Endothelial cell of umbilical vein (primary cell): Measurements from ENCODE around the gene DGAT2. TPM values are rescaled to one million over a fixed set of nuclear protein-coding genes. Genes with fewer than 3 reads are reported as not detected.

Source experiments
- BruUV-seq: library from RNA; stranded (reverse); fragments of 400-500 nt; replicated peaks from 2 replicates; lab custom pipeline; 2021; lab: Mats Ljungman, UMichigan
- CTCF ChIA-PET: fragments of 300-600, 350-600 bp; sonication (Branson Sonifier 250); formaldehyde crosslinking; loops from one replicate; lab custom pipeline; 2021; ENCODE audit warnings: antibody characterized with exemption, inconsistent platforms; lab: Charles Lee
- POLR2A ChIA-PET: fragments of 300-600, 350-600 bp; sonication (Branson Sonifier 250); formaldehyde crosslinking; loops from one replicate; lab custom pipeline; 2021; ENCODE audit warnings: antibody characterized with exemption, inconsistent platforms; lab: Charles Lee
- DNase-seq: peaks from one replicate; pipeline ENCODE4 v3.0.0-alpha.2; 2011; ENCODE audit warnings: low read depth, low spot score
- FAIRE-seq: peaks from 2 replicates; lab custom pipeline; 2011; peaks lifted over from hg19 to GRCh38; lab: Jason Lieb, UNC
- H2AFZ ChIP-seq: 2 replicates; pipeline ENCODE4 v1.6.0; 2012; ENCODE audit warnings: low read depth, low read length, control low read depth, inconsistent platforms
- H3K27ac ChIP-seq: 2 replicates; pipeline ENCODE4 v1.5.1; 2011; ENCODE audit warnings: low read depth, mild to moderate bottlenecking, control low read depth, low read length, moderate library complexity; ENCODE audit not compliant: insufficient read depth
- H3K27me3 ChIP-seq, 2 experiments: 2 replicates each; pipeline versions ENCODE4 v1.6.0 to v1.6.1; 2011; ENCODE audit warnings: low read length in 2 of 2, mixed read lengths in 1 of 2; ENCODE audit not compliant: control insufficient read depth in 2 of 2, insufficient read depth in 2 of 2
- H3K36me3 ChIP-seq, 2 experiments: 2 replicates in 1 of 2; 3 replicates in 1 of 2; pipeline ENCODE4 v1.5.1; 2011; ENCODE audit warnings: low read length in 2 of 2, mild to moderate bottlenecking in 1 of 2, moderate library complexity in 1 of 2; ENCODE audit not compliant: control insufficient read depth in 2 of 2, insufficient read depth in 2 of 2; ENCODE audit errors: extremely low read depth in 1 of 2
- H3K4me1 ChIP-seq: 3 replicates; pipeline ENCODE4 v1.5.1; 2011; ENCODE audit warnings: mild to moderate bottlenecking, low read length; ENCODE audit not compliant: control insufficient read depth, insufficient read depth; ENCODE audit errors: extremely low read depth
- H3K4me2 ChIP-seq: 2 replicates; pipeline ENCODE4 v1.6.1; 2011; ENCODE audit warnings: low read length, control low read depth, mixed read lengths; ENCODE audit not compliant: insufficient read depth
- H3K4me3 ChIP-seq, 3 experiments: fragments of 200-600 bp in 1 of 3; sonication (generic), shearing (Covaris generic) in 1 of 3; replicated peaks in 1 of 3; 2 replicates each; pipeline ENCODE4 v1.5.1; 2011 to 2016; ENCODE audit warnings: control low read depth in 3 of 3, low read length in 3 of 3, mild to moderate bottlenecking in 2 of 3, inconsistent platforms in 1 of 3, low read depth in 1 of 3, moderate library complexity in 1 of 3; ENCODE audit not compliant: insufficient read depth in 1 of 3
- H3K79me2 ChIP-seq: 2 replicates; pipeline ENCODE4 v1.6.0; 2012; ENCODE audit warnings: low read length, inconsistent platforms; ENCODE audit not compliant: control insufficient read depth, insufficient read depth
- H3K9ac ChIP-seq: replicated peaks from 2 replicates; pipeline ENCODE3; 2011; ENCODE audit warnings: low read length, control low read depth; ENCODE audit not compliant: insufficient read depth; ENCODE audit errors: extremely low read depth
- H3K9me1 ChIP-seq: replicated peaks from 3 replicates; pipeline ENCODE4 v1.6.0; 2011; ENCODE audit warnings: mild to moderate bottlenecking, low read length; ENCODE audit not compliant: control insufficient read depth, insufficient read depth; ENCODE audit errors: extremely low read depth
- H3K9me3 ChIP-seq: replicated peaks from 2 replicates; pipeline ENCODE4 v1.5.1; 2012; ENCODE audit warnings: low read length, inconsistent platforms; ENCODE audit not compliant: control insufficient read depth, insufficient read depth
- H4K20me1 ChIP-seq: replicated peaks from 2 replicates; pipeline ENCODE3; 2011; ENCODE audit warnings: mild to moderate bottlenecking, low read length; ENCODE audit not compliant: control insufficient read depth, insufficient read depth; ENCODE audit errors: extremely low read depth
- EZH2 ChIP-seq: IDR thresholded peaks from 2 replicates; pipeline ENCODE4 v1.6.1; 2012; ENCODE audit warnings: borderline replicate concordance, low read depth, mild to moderate bottlenecking, moderate library complexity, low read length, inconsistent platforms; ENCODE audit not compliant: severe bottlenecking
- FOS ChIP-seq: IDR thresholded peaks from 2 replicates; pipeline ENCODE4 v1.6.1; 2011; ENCODE audit warnings: mild to moderate bottlenecking, low read length, moderate library complexity, borderline replicate concordance; ENCODE audit not compliant: insufficient read depth
- GATA2 ChIP-seq: IDR thresholded peaks from 2 replicates; pipeline ENCODE4 v1.7.0; 2011; ENCODE audit warnings: low read depth, mild to moderate bottlenecking, moderate library complexity, mixed read lengths, low read length; ENCODE audit not compliant: insufficient read length, insufficient read depth
- JUN ChIP-seq: IDR thresholded peaks from 2 replicates; pipeline ENCODE4 v1.6.1; 2011; ENCODE audit warnings: borderline replicate concordance, low read depth; ENCODE audit not compliant: insufficient read length, insufficient read depth
- MYC ChIP-seq: IDR thresholded peaks from one replicate; pipeline ENCODE4 v1.6.1; 2011; ENCODE audit warnings: mild to moderate bottlenecking, low read depth, low read length
- POLR2A ChIP-seq: IDR thresholded peaks from 2 replicates; pipeline ENCODE4 v1.6.1; 2012; ENCODE audit warnings: low read depth, mild to moderate bottlenecking, control low read depth, low read length
- POLR2AphosphoS5 ChIP-seq: IDR thresholded peaks from 2 replicates; pipeline ENCODE4 v1.6.1; 2012; ENCODE audit warnings: low read depth, mild to moderate bottlenecking, control low read depth, low read length, moderate library complexity; ENCODE audit not compliant: insufficient read depth
- dilution Hi-C: fragments of 300-500 bp; cut with MboI; formaldehyde crosslinking; loops from one replicate; pipeline ENCODE4 v1.15.0; 2019; ENCODE audit warnings: low sequenced_read_pairs; ENCODE audit not compliant: extremely low pct_ligation_motif_present
- intact Hi-C: fragments of 100-400 bp; cut with micrococcal nuclease; formaldehyde crosslinking; loops from one replicate; pipeline ENCODE4 v1.10.0; 2022
- polyA plus RNA-seq, 4 experiments: library from polyadenylated mRNA; depleted of rRNA in 3 of 4; stranded (reverse) in 3 of 4; unstranded in 1 of 4; fragments of >200 nt; gene quantifications; 2 replicates each; pipeline versions ENCODE4 v1.2.1 to v1.2.3, GENCODE V29; 2011 to 2012; ENCODE audit warnings: missing spikeins in 1 of 4
- total RNA-seq: library from RNA; stranded (reverse); gene quantifications from 2 replicates; pipeline ENCODE4 v1.2.3, GENCODE V29; 2021
- TF ChIP-seq, protein P1 (sequence below), 2 donors: IDR thresholded peaks; 1 replicate in 1 of 2; 2 replicates in 1 of 2; pipeline ENCODE4 v1.5.1; 2011; ENCODE audit warnings: low read length in 2 of 2, mild to moderate bottlenecking in 2 of 2, moderate library complexity in 2 of 2, control low read depth in 1 of 2, inconsistent platforms in 1 of 2, low read depth in 1 of 2; ENCODE audit not compliant: insufficient read depth in 1 of 2; ENCODE audit errors: extremely low read depth in 1 of 2
- TF ChIP-seq, protein P2 (sequence below): IDR thresholded peaks from 2 replicates; pipeline ENCODE4 v1.6.1; 2011; ENCODE audit not compliant: insufficient read depth, insufficient read length

The DGAT2 gene
- total and polyA plus RNA-seq, 2 donors (not counting 3 experiments of a cell fraction or from before 2014, with no cell fraction given): 0.55 to 0.79 TPM

DNA sequence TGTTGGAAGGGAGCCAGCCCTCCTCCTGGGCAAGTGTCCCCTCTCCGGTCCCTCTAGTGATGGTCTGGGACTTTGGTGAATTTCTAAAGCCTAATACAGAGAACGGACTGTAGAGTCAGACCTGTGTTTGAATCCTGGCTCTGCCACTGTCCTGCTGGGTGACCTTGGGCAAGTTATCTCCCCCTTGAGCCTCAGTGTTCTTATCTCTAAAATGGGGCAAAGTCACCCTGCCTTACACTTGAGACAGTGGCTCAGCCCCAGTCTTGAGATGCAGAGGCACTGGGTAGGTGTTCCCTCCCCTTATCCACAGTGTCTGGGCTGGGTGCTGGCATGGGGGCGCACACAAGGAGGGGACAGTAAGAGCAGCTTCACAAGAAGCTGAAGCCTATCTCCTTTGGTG, 20.9 kb downstream of the DGAT2 start:
- Histone ChIP-seq H3K9ac (no peak overlapping the region), H3K27me3 (no peaks in the 10 kb centered on the region)
- BruUV-seq: no TSS peak

More for the DNA sequence above, 20.9 kb downstream of the DGAT2 start:
- ChIA-PET CTCF (interaction anchor here (1.8 to 3.8 kb wide), 2 partner anchors 13 to 84 kb away, joined by 6 to 13 read pairs; no protein-coding TSS in a partner anchor), POLR2A (no interaction called here)
- Histone ChIP-seq H3K9me1 (no peaks in the 10 kb centered on the region), H3K9me3 (no peaks in the 10 kb centered on the region), H3K79me2 (no peaks in the 10 kb centered on the region), H3K4me2 (no peak overlapping the region), H4K20me1 (no peaks in the 10 kb centered on the region), H3K27ac (no peak overlapping the region), H2AFZ (no peak overlapping the region), H3K4me3 (no peak overlapping the region), H3K36me3 (no peaks in the 10 kb centered on the region), H3K4me1 (no peaks in the 10 kb centered on the region)
- FAIRE-seq: no peak
- no peak for TF ChIP-seq JUN
- TF ChIP-seq POLR2A: no peak
- TF ChIP-seq MYC: no peak
- no peak for TF ChIP-seq GATA2
- TF ChIP-seq EZH2: no peak
- TF ChIP-seq, protein P1, sequence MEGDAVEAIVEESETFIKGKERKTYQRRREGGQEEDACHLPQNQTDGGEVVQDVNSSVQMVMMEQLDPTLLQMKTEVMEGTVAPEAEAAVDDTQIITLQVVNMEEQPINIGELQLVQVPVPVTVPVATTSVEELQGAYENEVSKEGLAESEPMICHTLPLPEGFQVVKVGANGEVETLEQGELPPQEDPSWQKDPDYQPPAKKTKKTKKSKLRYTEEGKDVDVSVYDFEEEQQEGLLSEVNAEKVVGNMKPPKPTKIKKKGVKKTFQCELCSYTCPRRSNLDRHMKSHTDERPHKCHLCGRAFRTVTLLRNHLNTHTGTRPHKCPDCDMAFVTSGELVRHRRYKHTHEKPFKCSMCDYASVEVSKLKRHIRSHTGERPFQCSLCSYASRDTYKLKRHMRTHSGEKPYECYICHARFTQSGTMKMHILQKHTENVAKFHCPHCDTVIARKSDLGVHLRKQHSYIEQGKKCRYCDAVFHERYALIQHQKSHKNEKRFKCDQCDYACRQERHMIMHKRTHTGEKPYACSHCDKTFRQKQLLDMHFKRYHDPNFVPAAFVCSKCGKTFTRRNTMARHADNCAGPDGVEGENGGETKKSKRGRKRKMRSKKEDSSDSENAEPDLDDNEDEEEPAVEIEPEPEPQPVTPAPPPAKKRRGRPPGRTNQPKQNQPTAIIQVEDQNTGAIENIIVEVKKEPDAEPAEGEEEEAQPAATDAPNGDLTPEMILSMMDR (IDR thresholded peaks at IDR 0.05; ENCODE audit: extremely low read depth in 1 of 2, insufficient read depth in 1 of 2, low read depth in 1 of 2, low read length in 2 of 2): no peak
- TF ChIP-seq POLR2AphosphoS5: no peak
- TF ChIP-seq, protein P2, sequence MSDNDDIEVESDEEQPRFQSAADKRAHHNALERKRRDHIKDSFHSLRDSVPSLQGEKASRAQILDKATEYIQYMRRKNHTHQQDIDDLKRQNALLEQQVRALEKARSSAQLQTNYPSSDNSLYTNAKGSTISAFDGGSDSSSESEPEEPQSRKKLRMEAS: no peak
- no peak for TF ChIP-seq FOS
- dilution Hi-C loops: no loop called here
- intact Hi-C loops: no loop called here
- no peak for DNase-seq
